Measurements from ENCODE around the gene PPP2R2C.

PPP2R2C gene

DNA sequence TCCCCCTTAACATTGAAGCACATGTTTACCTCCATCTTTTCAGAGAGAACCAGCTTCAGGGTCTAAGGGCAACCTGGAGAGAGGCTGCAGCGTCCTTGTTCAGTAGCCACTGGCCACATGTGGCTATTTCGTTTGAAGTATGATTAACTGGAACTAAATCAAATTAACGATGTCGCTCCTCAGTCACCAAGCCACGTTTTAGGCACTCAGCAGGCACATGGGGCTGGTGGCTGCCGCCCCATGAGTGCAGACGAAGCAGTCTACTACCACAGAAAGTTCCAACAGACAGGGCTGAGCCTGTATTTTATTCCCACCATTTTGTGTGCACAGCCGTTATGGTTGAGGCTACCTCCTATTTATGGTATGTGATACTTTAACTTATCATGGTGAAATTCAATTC, 103.4 kb downstream of the PPP2R2C start:
- H3K27ac ChIP-seq: no peak overlapping the region
- no peak for TF ChIP-seq CTCF (IDR thresholded peaks at IDR 0.05)
- no peak for TF ChIP-seq ZFX (IDR thresholded peaks at IDR 0.05; ENCODE audit: borderline replicate concordance)

DNA sequence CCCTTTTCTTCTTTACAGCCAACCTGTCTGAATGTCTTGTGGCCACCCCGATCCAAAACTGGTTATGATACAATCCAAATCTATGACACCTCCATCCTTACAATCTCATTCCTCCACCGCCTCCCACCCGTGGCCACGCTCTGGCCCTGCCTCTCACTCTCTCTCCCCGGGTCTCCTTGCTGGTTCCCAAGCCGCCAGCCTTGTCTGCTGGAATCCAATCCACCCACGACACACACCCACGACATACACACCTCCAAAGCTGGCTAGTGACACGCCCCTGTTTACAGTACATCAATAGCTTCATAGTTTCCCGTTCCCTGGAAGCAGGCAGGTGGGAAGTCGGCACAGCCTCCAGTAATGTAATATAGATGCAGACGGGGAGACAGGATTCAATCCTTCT, 103.8 kb downstream of the PPP2R2C start:
- H3K27ac ChIP-seq: no peak overlapping the region
- TF ChIP-seq CTCF (IDR thresholded peaks at IDR 0.05) (no peak), ZFX (IDR thresholded peaks at IDR 0.05; ENCODE audit: borderline replicate concordance) (no peak)

DNA sequence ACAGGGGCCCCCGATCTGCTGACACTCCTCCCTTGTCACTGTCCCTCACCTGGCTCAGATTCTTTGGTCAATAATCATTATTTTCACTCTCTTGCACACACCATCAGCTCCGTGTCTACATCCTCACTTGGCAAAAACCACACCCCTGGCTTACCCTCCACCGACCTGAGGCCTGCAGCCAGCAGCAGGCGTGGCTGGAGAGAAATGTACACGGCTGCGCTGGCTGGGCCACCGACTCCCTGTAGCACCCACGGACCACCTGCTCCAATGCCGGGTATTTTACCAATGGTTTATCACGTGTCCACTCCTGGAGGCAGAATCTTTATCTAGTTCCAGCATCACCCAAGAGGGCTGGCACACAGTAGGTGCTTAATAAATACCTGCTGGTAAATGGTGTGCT, 104.3 kb downstream of the PPP2R2C start:
- TF ChIP-seq CTCF (IDR thresholded peaks at IDR 0.05): no peak
- TF ChIP-seq ZFX (IDR thresholded peaks at IDR 0.05; ENCODE audit: borderline replicate concordance): no peak
- no peak overlapping the region for H3K27ac ChIP-seq

DNA sequence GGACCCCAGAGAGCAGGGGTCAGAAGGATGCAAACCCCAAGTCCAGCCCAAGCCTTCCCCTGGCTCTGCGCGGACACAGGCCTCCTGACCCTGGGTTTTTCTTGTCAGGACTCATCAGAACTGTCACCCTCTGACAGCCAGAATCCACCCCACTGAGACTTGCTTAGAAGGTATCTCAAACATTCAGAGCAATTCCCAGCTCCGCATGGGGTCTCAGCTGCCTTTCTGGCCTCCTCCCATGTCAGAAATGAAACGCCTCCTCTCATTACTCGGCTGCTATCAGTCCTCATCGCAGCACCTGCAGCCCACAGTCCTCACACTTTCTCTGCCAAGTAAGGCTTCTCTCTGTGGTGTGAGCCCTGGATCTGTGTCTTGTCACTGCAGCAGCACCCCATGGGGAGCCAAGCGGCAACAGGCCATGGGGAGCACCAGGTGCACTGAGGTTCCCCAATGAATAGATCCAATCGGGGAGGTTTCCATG, 105.0 kb downstream of the PPP2R2C start:
- no peak overlapping the region for H3K27ac ChIP-seq
- TF ChIP-seq CTCF (IDR thresholded peaks at IDR 0.05) (no peak), ZFX (IDR thresholded peaks at IDR 0.05; ENCODE audit: borderline replicate concordance) (no peak)

DNA sequence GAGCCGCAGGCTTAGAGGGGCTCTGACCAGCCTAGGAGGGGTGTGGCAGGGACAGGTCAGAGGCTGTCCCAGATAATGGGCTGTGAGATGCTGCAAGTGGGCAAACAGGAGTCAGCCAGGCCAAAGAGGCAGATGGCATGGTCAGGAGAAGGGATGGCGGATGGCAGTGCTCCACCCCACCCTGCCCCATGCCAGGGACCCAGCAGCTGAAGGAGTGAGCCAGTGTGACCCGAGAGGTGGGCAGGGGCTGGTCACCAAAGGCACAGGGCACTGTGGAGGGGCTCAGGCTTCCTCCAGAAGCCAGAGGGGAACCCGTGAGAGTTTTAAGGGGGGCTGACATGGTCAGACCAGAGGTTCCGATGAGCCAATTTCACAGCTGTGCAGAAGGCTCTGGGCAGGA, 105.8 kb downstream of the PPP2R2C start:
- TF ChIP-seq ZFX (IDR thresholded peaks at IDR 0.05; ENCODE audit: borderline replicate concordance): no peak
- H3K27ac ChIP-seq: no peak overlapping the region

DNA sequence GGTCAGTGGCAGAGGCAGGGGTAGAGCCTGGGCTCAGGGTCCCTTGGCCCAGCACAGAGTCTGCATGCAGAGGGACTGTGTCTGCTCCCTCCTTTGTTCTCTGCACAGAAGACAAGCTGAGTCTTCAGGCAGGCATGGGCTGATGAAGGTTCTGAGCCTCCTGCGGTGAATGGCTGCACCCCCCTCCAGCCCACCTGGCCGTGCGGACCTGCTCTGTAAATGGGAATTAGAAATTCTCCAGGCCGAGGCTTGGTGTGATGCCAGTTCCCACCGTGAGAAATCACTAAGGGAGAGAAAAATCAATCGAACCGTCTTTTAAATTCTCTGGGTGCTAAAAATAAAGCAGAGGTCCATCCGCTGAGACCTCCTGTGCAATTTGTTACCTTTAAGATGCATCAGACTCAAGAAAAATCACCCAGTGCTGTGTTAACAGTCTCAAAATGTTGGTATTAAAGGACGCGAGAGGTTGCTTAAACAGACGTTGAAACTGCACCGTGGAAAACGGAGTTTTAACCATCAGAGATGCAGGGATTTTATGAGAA, 106.8 kb downstream of the PPP2R2C start:
- TF ChIP-seq ZFX (IDR thresholded peaks at IDR 0.05; ENCODE audit: borderline replicate concordance) (no peak), CTCF (IDR thresholded peaks at IDR 0.05) (no peak)
- no peak overlapping the region for H3K27ac ChIP-seq

- no peak overlapping the region for H3K27ac ChIP-seq
- TF ChIP-seq CTCF (IDR thresholded peaks at IDR 0.05) (no peak), ZFX (IDR thresholded peaks at IDR 0.05; ENCODE audit: borderline replicate concordance) (no peak)
These were observed 107.8 kb downstream of the PPP2R2C start for GRCh38 chr4:6364581-6364980.

DNA sequence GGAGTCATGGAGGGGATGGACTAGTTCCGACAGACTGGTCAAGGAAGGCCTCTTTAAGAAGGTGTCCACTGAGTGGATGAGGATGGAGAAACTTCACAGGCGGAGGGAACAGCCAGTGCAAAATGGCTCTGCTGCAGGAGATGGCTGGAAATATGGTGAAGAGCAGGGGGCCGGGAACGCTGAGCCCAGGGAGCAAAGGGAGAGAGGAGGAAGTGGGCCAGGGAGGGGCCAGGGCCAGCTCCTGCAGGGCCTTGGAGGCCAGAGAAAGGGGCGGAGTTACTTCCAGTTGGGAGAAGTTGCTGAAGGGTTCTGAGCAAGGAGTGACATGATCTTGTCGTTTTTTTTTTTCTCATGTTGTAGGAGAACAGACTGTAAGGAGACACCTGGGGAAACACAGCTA, 108.3 kb downstream of the PPP2R2C start:
- TF ChIP-seq ZFX (IDR thresholded peaks at IDR 0.05; ENCODE audit: borderline replicate concordance) (no peak), CTCF (IDR thresholded peaks at IDR 0.05) (no peak)
- no peak overlapping the region for H3K27ac ChIP-seq
